Stimulated activated naive CD4-positive, alpha-beta T cell (primary cell): Measurements from ENCODE around the gene DIPK1B.
A peak's percentile ranks its signal among the peaks of the same experiment; 100 is the strongest.

Experiments
- DNase-seq, 6 experiments: peaks; one replicate each; lab custom pipeline; 2025; lab: John Stamatoyannopoulos, UW

DIPK1B gene

GRCh38 chr9:136711751-136712689, at the start of gene DIPK1B:
Gene DIPK1B, plus strand, starts transcription at chr9:136712572. Its CDS starts 94 bp downstream, at chr9:136712666.
- DNase-seq: peak in 2 of 6 experiments; percentile 14 to 22

DNA sequence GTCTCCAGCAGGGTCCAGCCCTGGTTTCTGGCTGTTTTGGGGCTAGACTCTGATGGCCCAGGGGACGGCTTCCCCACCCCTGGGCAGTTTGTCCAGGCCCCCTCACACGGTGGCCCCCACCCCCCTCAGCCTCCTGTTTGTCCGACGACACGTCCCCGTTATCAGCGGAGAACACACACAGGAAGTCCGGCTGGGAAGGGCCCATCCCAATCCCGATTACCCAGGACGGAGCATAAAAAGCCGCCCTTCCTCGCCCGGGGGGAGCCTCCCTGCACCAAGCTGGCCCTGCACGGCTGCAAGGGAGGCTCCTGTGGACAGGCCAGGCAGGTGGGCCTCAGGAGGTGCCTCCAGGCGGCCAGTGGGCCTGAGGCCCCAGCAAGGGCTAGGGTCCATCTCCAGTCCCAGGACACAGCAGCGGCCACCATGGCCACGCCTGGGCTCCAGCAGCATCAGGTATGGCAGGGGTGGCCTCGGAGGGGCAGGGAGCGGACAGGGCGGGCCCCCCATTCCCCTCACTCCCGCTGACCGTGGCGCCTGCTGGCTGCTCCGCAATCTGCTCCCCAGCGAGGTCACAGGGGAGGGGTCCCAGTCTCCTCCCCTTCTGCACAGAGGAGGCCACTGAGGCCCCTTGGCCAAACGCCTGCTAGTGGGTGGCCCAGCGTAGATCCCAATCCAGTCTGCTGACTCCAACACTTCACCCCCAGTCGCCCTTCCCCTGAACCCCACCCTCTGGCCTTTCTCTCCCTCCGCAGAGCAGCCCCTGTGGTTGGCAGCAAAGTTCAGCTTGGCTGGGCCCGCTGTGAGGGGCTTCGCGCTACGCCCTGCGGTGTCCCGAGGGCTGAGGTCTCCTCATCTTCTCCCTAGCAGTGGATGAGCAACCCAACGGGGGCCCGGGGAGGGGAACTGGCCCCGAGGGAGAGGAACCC, 49.5 kb upstream of the DIPK1B start, which contains the start of gene EGFL7:
Gene EGFL7 (plus strand): TSS at position 261 of the 926 bp plus-strand sequence. CDS start 5,367 bp downstream, outside the sequence.
- no peak for DNase-seq

- DNase-seq: no peak
These were observed 48.1 kb upstream of the DIPK1B start for GRCh38 chr9:136664000-136664915.

DNA sequence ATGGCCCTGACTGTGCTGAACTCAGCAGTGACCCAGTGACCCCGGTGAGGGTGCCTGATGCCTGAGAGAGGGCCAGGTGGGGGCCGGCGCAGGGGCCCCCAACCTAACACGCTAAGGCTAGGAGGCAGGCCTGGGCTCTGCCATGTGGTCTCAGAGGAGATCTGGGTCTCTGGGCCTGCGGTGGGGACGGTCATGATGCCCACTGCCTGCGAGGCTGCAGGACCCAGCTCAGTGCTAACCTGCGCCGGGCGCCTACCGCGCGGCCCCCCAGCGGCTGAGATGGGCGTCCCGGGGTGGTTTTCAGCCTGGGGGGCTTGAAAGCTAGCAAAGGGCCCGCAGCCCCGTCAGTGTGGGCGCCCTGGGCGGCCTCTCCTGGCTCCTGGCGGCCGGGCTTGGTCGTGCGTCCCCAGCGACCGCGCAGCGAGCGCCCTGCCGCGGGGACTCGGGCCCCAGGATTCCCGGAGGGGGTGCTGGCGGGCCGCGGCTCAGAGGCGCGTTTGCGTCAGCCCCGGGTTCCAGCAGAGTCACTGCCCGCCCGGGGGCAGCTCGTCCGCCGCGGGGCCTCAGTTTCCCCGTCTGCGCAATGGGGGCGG, 47.2 kb upstream of the DIPK1B start:
- no peak for DNase-seq

DNA sequence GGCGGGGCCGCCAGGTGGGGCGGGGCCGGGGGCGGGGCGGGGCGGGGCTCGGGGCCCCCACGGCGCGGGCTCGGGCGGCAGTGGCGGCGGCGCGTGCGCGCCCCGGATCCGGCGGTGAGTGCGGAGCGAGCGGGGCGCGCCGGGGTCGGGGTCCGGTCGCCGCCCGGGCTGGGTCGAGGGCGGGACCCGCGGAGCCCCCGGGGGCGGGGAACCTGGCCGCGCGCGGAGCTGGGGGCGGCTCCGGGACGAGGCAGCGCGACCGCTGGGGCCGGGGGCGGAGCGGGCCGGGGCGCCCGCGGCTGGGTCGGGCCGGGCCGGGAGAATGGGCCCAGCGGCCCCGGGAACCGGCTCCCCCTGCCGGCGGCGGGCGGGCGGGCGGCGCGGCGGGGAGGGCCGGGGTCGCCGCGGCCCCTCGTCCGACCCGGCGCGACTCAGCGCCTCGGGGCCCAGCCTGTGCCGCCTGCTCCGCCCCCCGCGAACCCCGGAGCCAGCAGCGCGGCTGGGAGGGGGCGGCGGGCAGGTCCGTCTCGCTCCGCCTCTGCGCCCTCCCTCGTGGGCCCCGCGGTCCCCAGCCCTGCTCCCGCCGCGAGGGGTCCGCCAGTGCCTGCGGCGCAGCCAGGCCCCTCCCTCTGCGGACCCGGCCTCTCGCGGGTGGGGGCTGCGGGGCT, 46.5 kb upstream of the DIPK1B start:
- DNase-seq: peak in 2 of 6 experiments; percentile 20 to 43

- no peak for DNase-seq
These were observed 45.8 kb upstream of the DIPK1B start for GRCh38 chr9:136666372-136667213.

DNA sequence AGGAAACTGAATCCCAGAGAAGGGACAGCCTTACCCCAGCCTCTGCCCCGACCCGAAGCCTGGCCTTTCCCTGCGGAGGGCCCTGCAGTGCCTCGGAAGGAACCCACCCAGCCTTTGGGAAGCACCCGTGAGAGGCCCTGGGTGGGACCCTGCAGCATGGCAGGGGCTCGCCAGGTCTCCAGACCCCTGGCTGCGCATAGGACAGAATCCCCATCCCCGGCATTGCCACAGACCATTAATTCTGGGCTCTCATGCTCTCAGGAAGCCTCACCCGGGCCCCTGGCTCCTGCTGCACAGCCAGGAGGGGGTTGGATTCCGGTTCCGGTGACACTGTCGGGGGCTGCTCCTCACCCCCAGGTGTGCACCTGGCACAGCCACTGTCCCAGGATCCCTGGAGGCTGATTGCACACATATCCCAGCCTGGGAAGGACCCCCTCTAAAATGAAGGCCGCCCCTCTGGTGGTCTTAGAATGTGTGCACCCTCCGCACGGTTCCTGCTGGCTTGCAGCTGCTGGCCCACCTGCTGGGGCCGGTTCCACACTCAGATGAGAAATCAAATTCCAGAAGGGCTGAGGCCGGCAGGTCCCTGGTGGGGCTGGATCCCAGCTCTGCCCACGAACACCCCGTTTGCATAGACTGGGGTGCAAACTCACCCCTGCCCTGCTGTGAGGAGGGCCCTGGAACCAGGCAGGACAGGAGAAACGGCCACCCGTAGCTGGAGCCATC, 45.0 kb upstream of the DIPK1B start:
- no peak for DNase-seq

GRCh38 chr9:136667940-136668760, 44.2 kb upstream of the DIPK1B start:
- DNase-seq: no peak

- DNase-seq: no peak
These were observed 43.2 kb upstream of the DIPK1B start for GRCh38 chr9:136668983-136669790.

DNA sequence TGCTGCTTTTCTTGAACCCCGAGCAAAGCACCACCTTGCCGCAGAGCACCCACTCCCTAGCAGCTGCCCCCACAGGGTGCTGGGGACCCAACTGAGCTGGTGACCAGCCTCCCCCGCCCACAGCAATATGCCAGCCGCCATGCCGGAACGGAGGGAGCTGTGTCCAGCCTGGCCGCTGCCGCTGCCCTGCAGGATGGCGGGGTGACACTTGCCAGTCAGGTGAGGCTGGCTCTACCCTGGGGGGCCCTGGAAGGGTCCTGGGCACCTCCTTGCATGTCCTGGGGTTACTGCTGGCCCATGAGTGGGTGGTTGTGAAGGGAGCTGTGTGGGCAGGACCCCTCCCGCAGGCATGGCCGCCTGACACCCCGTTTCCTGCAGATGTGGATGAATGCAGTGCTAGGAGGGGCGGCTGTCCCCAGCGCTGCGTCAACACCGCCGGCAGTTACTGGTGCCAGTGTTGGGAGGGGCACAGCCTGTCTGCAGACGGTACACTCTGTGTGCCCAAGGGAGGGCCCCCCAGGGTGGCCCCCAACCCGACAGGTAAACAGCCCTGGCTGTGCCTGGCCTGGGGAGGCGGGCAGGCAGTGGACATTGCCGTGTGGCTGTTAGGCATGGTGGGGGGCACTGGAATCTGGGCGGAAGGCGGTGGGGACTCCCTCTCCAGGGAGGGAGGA, 42.4 kb upstream of the DIPK1B start:
- DNase-seq: no peak

GRCh38 chr9:136670576-136671253, 41.7 kb upstream of the DIPK1B start:
- no peak for DNase-seq

DNA sequence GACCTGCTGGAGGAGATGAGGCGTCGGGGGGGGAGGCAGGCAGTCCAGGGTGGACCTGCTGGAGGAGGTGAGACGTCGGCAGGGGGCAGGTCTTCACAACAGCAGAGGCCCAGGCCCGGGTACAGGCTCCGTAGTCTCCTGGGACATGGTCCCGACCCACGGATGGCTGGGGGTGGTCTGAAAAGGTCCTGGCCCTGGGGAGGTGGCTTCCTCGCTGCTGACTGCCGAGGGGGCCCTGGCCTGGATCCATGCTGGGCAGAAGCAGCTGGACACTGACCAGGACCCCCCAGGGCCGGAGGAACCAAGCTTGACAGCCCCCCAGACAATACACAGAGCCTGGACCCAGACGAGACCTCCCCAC, 41.1 kb upstream of the DIPK1B start:
- DNase-seq: no peak

GRCh38 chr9:136671646-136672430, 40.5 kb upstream of the DIPK1B start:
- peak in 4 of 6 experiments; percentile 8 to 36 (median 18) for DNase-seq

- no peak for DNase-seq
These were observed 39.8 kb upstream of the DIPK1B start for GRCh38 chr9:136672431-136673087.
